Measurements from ENCODE around the gene EXD2.

DNA sequence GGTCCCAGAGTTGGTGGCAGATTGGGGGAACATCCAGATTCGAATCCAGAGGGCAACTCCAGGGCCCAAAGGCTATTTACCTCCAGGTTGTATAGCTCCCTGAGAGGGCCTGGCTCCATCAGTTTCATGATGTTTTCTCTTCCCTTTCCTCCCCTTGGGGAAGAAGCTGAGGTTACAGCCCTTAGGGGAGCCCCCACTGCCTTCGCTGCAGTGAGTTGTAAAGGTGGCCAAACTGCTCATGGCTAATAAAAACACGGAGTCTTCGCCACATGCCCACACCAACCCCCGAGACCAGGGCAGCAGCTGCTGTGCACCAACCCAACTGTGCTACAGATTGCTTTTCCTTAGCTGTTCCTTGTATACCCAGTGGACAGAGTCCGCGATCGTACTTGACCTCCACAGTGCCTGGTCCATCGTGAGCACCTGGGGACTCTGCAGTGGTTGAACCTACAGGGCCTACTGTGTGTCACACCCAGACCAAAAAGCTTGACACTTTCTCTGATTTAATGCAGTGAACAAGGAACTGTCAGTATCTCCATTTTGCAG, 89.5 kb downstream of the EXD2 start:
- TF ChIP-seq, protein P1, sequence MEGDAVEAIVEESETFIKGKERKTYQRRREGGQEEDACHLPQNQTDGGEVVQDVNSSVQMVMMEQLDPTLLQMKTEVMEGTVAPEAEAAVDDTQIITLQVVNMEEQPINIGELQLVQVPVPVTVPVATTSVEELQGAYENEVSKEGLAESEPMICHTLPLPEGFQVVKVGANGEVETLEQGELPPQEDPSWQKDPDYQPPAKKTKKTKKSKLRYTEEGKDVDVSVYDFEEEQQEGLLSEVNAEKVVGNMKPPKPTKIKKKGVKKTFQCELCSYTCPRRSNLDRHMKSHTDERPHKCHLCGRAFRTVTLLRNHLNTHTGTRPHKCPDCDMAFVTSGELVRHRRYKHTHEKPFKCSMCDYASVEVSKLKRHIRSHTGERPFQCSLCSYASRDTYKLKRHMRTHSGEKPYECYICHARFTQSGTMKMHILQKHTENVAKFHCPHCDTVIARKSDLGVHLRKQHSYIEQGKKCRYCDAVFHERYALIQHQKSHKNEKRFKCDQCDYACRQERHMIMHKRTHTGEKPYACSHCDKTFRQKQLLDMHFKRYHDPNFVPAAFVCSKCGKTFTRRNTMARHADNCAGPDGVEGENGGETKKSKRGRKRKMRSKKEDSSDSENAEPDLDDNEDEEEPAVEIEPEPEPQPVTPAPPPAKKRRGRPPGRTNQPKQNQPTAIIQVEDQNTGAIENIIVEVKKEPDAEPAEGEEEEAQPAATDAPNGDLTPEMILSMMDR (IDR thresholded peaks at IDR 0.05; ENCODE audit: low read depth, low read length, poor library complexity, severe bottlenecking): no peak
- no peak for TF ChIP-seq EZH2phosphoT487 (IDR thresholded peaks at IDR 0.05; ENCODE audit: borderline replicate concordance, low read length)
